Measurements from ENCODE around the gene EFCAB6.

- TF ChIP-seq RAD21 (IDR thresholded peaks at IDR 0.05; ENCODE audit: low read depth) (no peak), REST (IDR thresholded peaks at IDR 0.05; ENCODE audit: low read depth) (no peak), POLR2A (IDR thresholded peaks at IDR 0.05; ENCODE audit: borderline replicate concordance, extremely low read depth, insufficient read depth, insufficient read length) (no peak), EGR1 (IDR thresholded peaks at IDR 0.05; ENCODE audit: low read depth) (no peak), JUND (IDR thresholded peaks at IDR 0.05) (no peak), YY1 (IDR thresholded peaks at IDR 0.05; ENCODE audit: extremely low read depth, insufficient replicate concordance, low read depth, low read length) (no peak), EZH2 (IDR thresholded peaks at IDR 0.05) (no peak), POLR2AphosphoS5 (IDR thresholded peaks at IDR 0.05; ENCODE audit: low read depth, low read length) (no peak), ZNF274 (IDR thresholded peaks at IDR 0.05; ENCODE audit: low read depth, low read length) (no peak), SIN3A (IDR thresholded peaks at IDR 0.05; ENCODE audit: low read depth) (no peak)
- TF ChIP-seq, protein P1, sequence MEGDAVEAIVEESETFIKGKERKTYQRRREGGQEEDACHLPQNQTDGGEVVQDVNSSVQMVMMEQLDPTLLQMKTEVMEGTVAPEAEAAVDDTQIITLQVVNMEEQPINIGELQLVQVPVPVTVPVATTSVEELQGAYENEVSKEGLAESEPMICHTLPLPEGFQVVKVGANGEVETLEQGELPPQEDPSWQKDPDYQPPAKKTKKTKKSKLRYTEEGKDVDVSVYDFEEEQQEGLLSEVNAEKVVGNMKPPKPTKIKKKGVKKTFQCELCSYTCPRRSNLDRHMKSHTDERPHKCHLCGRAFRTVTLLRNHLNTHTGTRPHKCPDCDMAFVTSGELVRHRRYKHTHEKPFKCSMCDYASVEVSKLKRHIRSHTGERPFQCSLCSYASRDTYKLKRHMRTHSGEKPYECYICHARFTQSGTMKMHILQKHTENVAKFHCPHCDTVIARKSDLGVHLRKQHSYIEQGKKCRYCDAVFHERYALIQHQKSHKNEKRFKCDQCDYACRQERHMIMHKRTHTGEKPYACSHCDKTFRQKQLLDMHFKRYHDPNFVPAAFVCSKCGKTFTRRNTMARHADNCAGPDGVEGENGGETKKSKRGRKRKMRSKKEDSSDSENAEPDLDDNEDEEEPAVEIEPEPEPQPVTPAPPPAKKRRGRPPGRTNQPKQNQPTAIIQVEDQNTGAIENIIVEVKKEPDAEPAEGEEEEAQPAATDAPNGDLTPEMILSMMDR (IDR thresholded peaks at IDR 0.05 in 2 of 3, conservative IDR thresholded peaks at IDR 0.05 in 1 of 3; ENCODE audit: borderline replicate concordance in 1 of 3, insufficient read depth in 1 of 3, low read depth in 2 of 3, low read length in 2 of 3) = no peak
- TF ChIP-seq, protein P2, sequence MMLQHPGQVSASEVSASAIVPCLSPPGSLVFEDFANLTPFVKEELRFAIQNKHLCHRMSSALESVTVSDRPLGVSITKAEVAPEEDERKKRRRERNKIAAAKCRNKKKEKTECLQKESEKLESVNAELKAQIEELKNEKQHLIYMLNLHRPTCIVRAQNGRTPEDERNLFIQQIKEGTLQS (IDR thresholded peaks at IDR 0.05) = no peak
Measured at GRCh38 chr22:43704051-43704450, 108.1 kb downstream of the EFCAB6 start.
